HG02610 (cell line): ENCODE results near the gene CTCF.
"Not testable (repeated sequence)": the region's sequence is repeated elsewhere in the genome, so short reads cannot be mapped to it uniquely, and the experiment has no call there.

Source experiments
- ATAC-seq: cut with Tn5 transposase; IDR thresholded peaks from one replicate; pipeline ENCODE4 v1.9.1; 2021; ENCODE audit warnings: mild to moderate bottlenecking, moderate library complexity; ENCODE audit not compliant: unreplicated experiment

Gene CTCF

GRCh38 chr16:67562526-67562917 lies at the start of gene CTCF:
Gene CTCF, plus strand, starts transcription at chr16:67562526. Its CDS starts 48,307 bp downstream, at chr16:67610833.
- ATAC-seq: peak; percentile 40

DNA sequence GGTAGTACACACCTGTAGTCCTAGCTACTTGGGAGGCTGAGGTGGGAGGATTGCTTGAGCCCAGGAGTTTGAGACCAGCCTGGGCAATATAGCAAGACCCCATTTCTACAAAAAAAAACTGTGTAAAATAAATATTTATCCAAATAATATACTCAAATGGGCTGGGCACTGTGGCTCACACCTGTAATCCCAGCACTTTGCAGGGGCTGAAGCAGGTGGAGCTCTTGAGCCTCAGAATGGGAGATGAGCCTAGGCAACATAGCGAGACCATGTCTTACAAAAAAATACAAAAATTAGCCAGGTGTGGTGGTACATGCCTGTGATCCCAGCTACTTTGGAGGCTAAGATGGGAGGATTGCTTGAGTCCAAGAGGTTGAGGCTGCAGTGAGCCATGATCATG lies 48.4 kb upstream of the CTCF start:
- not testable (repeated sequence) for ATAC-seq

- ATAC-seq: peak; percentile 50
Measured at GRCh38 chr16:67514382-67514828, 47.9 kb upstream of the CTCF start.

DNA sequence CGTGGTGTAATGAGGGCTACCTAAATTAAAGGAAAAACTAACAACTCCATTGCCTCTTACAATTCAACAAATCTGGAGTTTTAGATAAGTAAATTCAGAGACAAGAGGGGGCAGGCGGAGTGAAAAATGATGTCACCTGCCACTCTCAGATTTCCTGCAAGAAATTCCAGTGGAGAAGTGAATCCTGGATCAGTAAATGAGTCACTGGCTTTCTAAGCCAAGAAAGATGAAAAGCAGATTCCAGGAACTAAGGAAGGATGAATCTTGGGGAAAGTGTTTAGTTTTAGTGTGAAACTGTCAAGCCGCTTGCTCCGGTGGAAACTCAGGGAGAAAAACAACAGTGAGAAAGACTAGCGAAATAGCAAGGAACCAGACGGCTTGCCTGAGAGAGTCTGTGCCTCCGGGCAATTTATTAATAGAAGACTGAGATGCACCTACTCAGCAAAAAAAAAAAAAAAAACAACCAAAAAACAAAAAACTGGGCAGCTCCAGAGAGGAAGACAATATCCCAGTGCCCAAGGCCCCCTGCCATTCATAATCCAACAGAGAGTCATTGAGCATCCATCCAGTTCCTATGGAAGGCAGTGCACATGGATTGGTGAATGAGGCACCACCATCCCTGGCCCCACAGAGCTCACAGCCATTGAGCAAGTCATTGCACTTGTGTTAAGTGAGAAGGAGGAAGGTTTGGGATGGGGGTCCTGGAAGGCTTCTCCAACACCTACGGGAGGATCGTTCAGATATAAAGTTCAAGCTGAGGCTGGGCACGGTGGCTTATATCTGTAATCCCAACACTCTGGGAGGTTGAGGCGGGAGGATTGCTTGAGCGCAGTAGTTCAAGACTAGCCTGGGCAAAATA lies 45.8 kb upstream of the CTCF start:
- no peak for ATAC-seq

DNA sequence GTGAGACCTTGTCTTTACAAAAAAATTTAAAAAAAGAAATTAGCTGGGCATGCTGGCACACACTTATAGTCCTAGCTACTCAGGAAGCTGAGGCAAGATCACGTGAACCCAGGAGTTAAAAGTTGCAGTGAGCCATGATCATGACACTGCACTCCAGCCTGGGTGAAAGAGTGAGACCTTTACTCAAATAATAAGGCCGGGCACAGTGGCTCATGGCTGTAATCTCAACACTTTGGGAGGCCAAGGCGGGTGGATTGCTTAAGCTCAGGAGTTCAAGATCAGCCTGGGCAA lies 45.2 kb upstream of the CTCF start:
- no peak for ATAC-seq

- ATAC-seq: peak; percentile 30
Measured at GRCh38 chr16:67517661-67518423, 44.5 kb upstream of the CTCF start.

GRCh38 chr16:67518676-67519075 lies 43.6 kb upstream of the CTCF start:
- ATAC-seq: no peak

DNA sequence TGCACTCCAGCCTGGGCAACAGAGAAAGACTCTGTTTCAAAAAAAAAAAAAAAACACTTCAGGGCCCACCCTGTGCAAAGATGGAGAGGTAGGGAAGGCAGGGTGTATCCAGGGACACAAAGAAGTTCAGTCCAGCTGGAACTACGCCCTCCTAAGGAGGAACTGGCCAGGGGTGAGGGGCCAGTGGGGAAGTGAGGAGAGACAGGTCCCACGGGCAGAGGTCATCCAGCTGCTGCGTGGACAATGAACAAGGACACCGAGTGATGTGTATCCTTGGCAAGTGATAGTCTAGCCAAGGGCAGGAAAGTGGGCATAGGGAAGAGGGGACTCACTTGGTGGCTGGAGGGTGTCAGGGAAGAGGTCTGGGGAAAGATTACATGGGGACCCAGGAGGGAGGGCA lies 43.1 kb upstream of the CTCF start:
- no peak for ATAC-seq

- ATAC-seq: peak; percentile 75
Measured at GRCh38 chr16:67521095-67521804, 41.1 kb upstream of the CTCF start.

DNA sequence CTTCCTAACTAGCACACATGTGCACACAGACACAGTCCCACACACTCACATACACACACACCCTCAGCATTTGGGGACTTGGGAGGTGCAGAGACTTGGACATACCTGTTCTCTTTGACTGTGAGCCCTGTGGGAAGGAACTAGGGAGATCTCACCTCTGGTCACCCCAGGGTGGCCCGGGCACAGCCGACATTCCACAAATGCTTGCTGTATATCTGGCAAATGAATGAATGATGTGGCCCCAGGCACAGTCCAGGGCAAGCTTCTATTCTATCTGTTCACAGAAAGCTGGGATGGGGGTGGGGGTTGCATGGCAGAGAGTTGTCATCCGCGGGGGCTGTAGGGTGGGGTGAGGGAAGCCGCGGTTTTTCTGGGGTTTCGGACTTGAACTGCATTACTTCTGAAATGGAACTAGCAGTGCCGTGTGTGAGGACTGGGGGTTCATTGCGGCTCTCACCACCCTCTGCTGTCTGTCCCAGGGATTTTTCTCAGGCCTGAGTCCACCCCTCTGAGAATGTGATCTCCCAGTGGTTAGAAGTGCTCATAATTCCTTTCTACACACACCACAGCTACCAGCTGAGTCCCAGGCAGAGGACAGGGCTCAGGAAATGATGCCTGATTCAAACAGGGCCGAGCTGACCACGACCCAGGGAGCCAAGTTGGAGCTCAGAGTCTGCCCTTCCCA lies 37.0 kb upstream of the CTCF start:
- no peak for ATAC-seq

- ATAC-seq: no peak
Measured at GRCh38 chr16:67526149-67526791, 36.1 kb upstream of the CTCF start.

GRCh38 chr16:67528222-67528869 lies 34.0 kb upstream of the CTCF start, which contains the start of gene RIPOR1:
Gene RIPOR1, plus strand, starts transcription at chr16:67528829. Its CDS starts 9,618 bp downstream, at chr16:67538447.
- ATAC-seq: no peak

DNA sequence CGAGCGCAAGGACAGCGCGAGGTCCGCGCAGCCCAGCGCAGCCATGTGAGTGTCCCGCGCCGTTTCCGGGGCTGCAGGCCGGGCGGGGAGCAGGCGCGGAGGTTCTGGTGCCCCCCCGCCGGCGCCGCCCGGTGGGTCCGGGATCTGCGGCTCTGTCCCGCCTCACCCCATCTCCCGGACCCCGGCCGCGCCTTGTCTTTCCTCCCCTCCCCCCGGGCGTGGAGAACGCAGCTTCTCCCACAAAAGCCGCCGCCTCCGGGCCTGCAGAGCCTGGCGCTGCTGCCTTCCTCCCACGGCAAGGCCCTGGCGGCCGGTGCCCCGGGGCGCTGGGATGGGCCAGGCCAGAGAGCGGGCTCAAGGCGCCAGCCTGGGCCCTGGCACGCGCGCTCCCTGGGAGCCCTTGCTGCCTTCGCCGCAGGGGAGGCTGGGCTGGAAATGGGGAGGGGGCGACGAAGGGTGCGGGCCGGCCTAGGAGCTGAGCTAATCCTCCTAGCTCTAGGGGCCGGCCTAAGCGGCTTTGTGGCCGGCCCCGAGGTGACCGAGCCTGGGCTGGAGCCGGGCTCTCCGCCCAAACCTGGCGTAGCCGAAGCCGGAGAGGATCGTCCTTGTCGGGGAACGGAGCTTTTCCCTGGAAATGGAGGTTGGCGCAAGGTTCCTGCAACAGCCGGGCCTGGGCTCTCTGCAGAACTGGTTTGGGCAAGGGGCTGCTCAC lies 33.3 kb upstream of the CTCF start:
- no peak for ATAC-seq

- ATAC-seq: no peak
Measured at GRCh38 chr16:67529582-67530012, 32.7 kb upstream of the CTCF start.

DNA sequence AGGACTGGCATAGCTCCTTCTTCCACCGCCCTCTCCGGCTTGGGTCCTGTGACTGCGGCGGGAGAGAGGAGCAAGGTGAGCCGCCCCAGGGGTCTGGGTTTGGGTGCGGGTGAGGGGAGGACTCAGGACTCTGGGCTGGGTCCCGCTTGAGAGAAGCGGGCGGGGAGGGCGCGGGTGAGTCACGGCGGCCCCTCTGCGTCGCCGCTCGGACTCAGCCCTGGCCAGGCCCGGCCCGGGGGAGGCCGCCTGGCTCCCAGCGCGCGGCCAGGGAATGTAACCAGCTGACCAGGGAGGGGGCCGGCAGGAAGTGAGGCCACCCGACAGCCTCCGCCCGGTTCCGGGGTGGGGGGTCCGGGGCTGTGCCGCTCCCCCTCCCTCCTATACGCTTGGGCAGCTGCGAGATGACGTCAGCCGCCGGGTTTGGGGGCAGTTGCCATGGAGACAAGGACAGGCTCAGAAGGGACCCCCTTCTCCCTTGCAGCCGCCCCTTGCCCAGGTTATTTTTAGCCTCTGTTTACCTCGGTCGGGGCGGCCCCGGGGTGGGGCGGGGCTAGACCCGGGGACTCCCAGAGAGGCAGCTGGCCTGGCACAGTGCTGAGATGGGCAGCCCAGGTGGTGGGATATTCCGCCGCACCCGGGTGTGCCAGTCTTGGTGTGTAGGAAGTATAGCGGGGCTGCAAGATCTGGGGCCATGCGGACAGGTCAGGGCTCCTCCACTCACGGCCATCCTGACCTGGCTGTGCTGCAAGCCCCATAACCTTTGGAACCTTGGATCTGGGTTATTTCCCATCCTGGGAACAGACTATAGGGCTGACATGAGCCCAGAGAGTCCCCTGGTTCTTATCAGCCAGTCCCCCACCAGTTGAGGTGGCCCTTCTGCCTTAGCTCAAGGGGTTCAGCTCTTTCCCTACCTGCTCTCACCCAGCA lies 32.0 kb upstream of the CTCF start:
- no peak for ATAC-seq

DNA sequence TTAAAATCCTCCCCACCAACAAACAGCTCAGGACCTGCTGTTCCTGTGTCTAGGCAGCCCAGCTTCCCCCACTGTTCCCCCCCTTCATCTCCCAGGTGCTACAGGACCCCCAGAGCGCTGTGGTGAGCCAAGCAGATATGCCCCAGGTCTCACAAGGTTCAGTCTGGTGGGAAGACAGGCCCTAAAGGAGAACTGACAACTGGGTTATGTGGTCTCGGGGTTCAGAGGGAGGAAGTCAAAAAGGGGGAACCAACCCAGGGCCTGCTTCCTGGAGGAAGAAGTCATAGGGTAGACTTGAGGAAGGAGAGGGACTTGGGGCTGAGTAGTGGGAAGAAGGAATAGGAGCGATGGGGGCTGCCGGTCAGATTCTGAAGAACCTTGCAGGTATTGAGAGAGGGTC lies 31.1 kb upstream of the CTCF start:
- no peak for ATAC-seq

- no peak for ATAC-seq
Measured at GRCh38 chr16:67533024-67533560, 29.2 kb upstream of the CTCF start.

DNA sequence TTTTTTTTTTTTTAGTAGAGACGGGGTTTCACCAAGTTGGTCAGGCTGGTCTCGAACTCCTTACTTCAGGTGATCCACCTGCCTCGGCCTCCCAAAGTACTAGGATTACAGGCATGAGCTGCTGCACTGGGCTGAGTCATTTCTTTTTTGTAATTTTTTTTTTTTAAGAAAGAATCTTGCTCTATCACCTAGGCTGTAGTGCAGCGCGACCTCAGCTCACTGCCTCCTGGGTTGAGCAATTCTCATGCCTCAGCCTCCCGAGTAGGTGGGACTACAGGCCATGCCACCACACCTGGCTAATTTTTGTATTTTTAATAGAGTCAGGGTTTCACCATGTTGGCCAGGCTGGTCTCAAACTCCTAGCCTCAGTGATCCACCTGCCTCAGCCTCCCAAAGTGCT lies 28.3 kb upstream of the CTCF start:
- not testable (repeated sequence) for ATAC-seq
